Fibroblast of the aortic adventitia (primary cell): ENCODE data around the gene ECE1. TPM values are rescaled to one million over a fixed set of nuclear protein-coding genes. Genes with fewer than 3 reads are reported as not detected.

Experiments
- DNase-seq: peaks from one replicate; pipeline ENCODE4 v3.0.0-alpha.2; 2010; ENCODE audit warnings: low read depth
- H3K4me3 ChIP-seq: 2 replicates; pipeline ENCODE4 v1.5.1; 2011; ENCODE audit warnings: low read depth, mild to moderate bottlenecking, control low read depth, low read length, moderate library complexity
- total RNA-seq: library from RNA; depleted of rRNA; stranded (reverse); fragments of >200 nt; gene quantifications from 2 replicates; pipeline ENCODE4 v1.2.3, GENCODE V29; 2012; ENCODE audit warnings: low replicate concordance
- TF ChIP-seq, protein P1 (sequence below): IDR thresholded peaks from 2 replicates; pipeline ENCODE4 v1.5.1; 2011; ENCODE audit warnings: mild to moderate bottlenecking, low read length, control low read depth, inconsistent platforms; ENCODE audit not compliant: insufficient read depth

Gene ECE1
- total RNA-seq, result 30.7 and 90.4 TPM in 2 replicates

DNA sequence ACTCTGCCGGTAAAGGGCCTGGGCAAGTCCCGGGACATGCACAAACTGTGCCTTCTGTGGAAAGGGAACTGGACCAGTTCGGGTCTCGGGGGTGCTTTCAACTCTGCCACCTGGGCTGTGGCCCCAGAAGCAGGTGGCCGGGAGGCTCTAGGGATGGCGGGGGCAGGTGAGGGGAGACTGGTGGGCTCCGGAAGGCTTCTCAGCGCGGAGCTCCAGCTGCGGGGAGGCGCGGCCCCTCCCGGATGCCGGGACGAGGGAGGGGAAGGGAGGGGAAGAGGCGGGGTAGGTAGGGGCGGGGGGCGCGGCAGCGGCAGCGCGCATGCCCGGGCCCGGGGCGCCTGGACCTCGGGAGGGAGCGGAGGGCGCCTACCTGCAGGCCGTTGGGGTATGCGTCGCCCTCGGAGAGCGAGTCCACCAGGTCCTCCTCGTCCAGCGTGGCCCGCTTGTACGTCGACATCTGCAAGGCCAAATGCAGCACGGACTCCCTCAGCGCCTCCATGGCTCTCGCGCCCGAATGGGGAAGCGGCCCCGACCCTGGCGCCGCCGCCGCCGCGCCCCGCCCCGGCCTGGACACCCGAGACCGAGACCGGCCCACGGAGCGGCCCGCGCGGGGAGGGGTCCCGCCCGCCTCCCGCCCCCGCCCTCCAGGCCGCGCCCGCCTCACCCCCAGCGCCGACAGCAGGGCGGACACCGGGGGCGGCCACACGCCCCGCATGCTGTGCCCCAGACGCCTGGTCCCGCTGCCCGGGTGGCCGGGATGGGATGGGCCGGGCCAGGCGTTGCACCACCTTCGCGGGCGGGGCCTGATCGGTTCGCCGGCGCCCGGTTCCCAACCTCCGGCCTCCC lies at the start of gene ECE1:
TSS of gene ECE1 (minus strand) at position 764 of the 846 bp plus-strand sequence. CDS start at position 715, 49 bp downstream.
- TF ChIP-seq, protein P1, sequence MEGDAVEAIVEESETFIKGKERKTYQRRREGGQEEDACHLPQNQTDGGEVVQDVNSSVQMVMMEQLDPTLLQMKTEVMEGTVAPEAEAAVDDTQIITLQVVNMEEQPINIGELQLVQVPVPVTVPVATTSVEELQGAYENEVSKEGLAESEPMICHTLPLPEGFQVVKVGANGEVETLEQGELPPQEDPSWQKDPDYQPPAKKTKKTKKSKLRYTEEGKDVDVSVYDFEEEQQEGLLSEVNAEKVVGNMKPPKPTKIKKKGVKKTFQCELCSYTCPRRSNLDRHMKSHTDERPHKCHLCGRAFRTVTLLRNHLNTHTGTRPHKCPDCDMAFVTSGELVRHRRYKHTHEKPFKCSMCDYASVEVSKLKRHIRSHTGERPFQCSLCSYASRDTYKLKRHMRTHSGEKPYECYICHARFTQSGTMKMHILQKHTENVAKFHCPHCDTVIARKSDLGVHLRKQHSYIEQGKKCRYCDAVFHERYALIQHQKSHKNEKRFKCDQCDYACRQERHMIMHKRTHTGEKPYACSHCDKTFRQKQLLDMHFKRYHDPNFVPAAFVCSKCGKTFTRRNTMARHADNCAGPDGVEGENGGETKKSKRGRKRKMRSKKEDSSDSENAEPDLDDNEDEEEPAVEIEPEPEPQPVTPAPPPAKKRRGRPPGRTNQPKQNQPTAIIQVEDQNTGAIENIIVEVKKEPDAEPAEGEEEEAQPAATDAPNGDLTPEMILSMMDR, result no peak
- peak within 1 kb of the TSS; percentile 82 for H3K4me3 ChIP-seq
- no peak for DNase-seq

DNA sequence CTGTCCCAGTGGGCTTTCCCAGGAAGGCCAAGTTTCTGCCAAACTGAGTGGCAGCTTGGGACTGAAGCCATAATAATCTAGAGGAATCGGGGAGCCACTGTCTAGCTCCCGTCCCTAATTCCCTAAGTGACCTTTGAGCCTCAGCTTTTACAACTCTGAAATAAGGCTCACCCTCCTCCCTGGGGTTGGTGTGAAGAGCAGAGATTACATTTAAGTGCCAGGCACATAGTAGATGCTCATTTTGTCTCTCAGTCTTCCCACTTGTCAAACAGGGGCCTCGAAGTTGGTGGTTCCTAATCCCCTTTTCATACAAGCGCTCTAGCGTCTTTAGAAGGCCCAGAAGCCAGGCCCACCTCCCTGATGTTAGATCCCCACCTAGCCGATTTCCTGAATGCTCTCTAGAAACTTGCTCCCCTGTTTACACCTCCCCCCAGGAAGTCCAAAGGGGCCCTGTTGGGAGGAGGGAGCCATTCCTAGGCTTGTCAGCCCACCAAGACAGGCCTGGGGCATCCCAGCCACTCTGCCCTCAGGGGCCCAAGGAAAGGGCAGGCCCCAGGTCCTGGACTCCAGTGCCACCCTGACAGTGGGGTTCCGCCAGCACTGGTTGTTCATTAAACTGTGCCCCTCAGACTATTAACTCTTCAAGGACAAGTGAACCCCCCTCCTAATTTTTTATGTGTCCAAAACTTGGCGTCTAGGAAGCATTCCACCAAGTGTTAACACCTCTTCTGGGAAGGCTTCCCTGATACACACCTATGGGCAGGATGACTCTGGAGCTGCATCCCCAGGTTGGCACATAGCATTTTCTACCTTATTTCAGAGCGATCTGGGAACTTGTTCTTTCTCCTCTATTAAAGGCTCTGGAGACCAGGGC lies 49.3 kb upstream of the ECE1 start:
- TF ChIP-seq, protein P1, result no peak
- DNase-seq, result no peak
- H3K4me3 ChIP-seq, result no peak overlapping the region

DNA sequence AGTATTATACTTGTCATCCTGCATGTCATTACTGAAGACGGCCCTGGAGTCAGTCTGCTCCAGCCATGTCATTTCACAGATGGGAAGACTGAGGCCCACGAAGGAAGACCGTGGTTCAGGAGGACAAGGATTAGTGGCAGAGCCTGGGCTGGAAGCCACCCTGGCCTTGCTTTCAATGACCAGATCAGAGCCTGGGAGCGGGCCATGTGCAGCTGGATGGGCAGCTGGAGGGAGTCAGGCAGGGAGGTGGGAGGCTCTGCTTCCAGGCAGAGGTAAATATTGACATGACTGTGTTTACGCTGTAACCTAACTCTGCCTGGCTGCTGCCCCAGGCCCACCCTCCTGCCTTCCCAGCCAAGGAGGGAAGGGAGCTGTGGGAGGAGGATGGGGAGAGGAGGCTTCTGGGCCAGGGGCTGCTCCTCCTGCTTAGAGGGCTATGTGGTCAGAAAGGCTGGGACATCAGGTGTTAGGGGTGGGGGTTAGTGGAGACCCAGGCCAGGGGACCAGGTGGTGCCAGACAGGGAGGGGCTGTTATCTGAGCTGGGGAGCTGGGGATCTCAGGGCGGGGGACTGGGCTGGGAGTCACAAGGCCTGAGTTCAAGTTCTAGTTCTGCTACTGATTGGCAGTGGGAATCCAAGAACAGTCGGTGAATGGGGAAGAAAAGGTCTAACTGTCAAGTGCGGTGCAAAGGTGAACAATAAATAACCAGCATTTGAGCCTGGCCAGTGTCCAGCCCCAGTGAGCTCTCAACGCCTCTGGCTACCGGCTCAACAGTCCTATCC lies 48.5 kb upstream of the ECE1 start:
- TF ChIP-seq, protein P1, result no peak
- peak; percentile 64 for DNase-seq
- H3K4me3 ChIP-seq, result no peak overlapping the region

DNA sequence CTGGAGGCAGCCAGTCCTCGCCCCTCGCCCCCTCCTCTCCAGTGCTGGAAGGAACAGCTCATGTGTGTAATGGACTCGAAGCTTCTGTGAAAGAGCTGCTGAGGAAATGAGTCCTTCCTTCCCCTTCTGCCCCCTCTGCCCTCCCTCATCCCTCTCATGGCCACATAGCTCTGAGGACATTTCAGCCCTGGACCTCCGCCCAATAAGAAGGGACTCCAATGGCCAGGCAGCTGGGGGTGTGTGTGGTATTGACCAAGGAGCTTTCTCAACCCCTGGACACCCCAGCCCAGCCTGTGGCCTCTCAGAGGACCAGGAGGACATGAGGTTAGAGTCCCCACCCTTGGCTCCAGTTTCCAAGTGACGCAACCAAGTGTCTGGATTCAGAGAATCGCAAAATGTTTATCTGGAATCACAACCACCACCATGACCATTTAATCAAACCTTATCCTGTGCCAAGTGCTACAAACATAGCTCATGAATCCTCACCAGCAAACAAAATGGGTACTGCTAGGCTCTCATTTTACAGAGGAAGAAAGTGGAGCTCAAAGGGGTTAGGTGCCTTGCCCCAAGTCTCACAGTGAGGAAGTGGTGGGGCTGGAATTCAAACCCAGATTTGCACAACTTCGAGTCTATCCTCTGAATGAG lies 47.8 kb upstream of the ECE1 start:
- no peak overlapping the region for H3K4me3 ChIP-seq
- TF ChIP-seq, protein P1, result no peak
- DNase-seq, result peak; percentile 80

DNA sequence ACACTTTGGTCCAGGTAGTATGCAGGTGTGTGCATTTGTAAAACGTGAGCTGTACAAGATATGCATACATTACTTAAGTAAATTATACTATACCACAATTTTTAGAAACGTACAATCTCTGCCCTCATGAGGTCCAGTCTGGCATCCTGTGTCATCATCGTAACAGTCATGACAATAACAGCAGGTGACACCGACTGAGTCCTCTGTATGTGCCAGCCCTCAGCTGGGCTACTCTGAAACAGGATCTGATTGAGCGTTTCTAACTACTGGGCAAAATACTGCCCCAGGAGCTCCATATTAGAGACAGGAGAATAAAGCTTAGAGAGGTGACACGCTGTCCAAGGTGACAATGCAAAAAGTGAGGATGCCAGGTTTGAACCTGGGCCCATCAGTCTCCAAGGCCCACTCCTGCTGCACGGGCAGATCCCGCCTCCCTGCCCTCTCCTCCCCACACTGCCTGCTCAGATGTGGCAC lies 47.2 kb upstream of the ECE1 start:
- DNase-seq, result no peak
- TF ChIP-seq, protein P1, result no peak

More for the DNA sequence above, 47.2 kb upstream of the ECE1 start:
- no peak overlapping the region for H3K4me3 ChIP-seq
